Activated T-helper 17 cell treated with anti-CD3 and anti-CD28 coated beads, Interleukin-2, amount 50 U/mL, for 72 hours (primary cell): ENCODE data around the gene RTL10. TPM values are rescaled to one million over a fixed set of nuclear protein-coding genes. Genes with fewer than 3 reads are reported as not detected.

ENCODE experiments used
- ATAC-seq: fragments of 150-1000 bp; cut with Tn5 transposase; replicated peaks from 2 replicates; pipeline ENCODE4 v1.10.0; 2021; ENCODE audit warnings: mild to moderate bottlenecking, moderate library complexity
- H3K27ac Mint-ChIP-seq: one replicate; pipeline ENCODE4 v1.8.0; 2022; ENCODE audit warnings: mixed read lengths
- H3K27me3 Mint-ChIP-seq: one replicate; pipeline ENCODE4 v1.8.0; 2022; ENCODE audit warnings: mixed read lengths
- H3K36me3 Mint-ChIP-seq: one replicate; pipeline ENCODE4 v1.8.0; 2022; ENCODE audit warnings: low read depth, mild to moderate bottlenecking, mixed read lengths
- H3K4me1 Mint-ChIP-seq: one replicate; pipeline ENCODE4 v1.8.0; 2022; ENCODE audit warnings: mixed read lengths
- H3K4me3 Mint-ChIP-seq: one replicate; pipeline ENCODE4 v1.8.0; 2022; ENCODE audit warnings: mild to moderate bottlenecking, mixed read lengths
- H3K9me3 Mint-ChIP-seq: one replicate; pipeline ENCODE4 v1.8.0; 2022; ENCODE audit warnings: mixed read lengths
- total RNA-seq, 2 donors: library from RNA; stranded (reverse); gene quantifications; one replicate each; pipeline ENCODE4 v1.2.3, GENCODE V29; 2022

RTL10 gene
- total RNA-seq: 10 to 100 TPM; 13.0 to 16.4 TPM

- Mint-ChIP-seq H3K9me3 (no peaks in the 10 kb centered on the region), H3K36me3 (peaks cover 25% of the 10 kb centered on the region), H3K4me3 (peak within 1 kb of the TSS; percentile 97), H3K27ac (peak within 1 kb of the TSS; percentile 96), H3K4me1 (peaks cover 32% of the 10 kb centered on the region), H3K27me3 (no peaks in the 10 kb centered on the region)
- peak; percentile 91 for ATAC-seq
Measured at GRCh38 chr22:19854778-19855503, at the start of gene RTL10, which contains the start of gene GNB1L. Gene RTL10 (minus strand): TSS chr22:19854874. CDS start chr22:19852261, 2,613 bp downstream. Gene GNB1L (minus strand): TSS chr22:19854874. CDS start chr22:19821355, 33,519 bp downstream.

GRCh38 chr22:19904174-19904856, 49.6 kb upstream of the RTL10 start:
- Mint-ChIP-seq H3K27me3 (no peaks in the 10 kb centered on the region), H3K9me3 (no peaks in the 10 kb centered on the region), H3K27ac (no peak overlapping the region), H3K4me3 (no peak overlapping the region), H3K36me3 (no peaks in the 10 kb centered on the region), H3K4me1 (no peaks in the 10 kb centered on the region)
- ATAC-seq: no peak

- no peaks in the 10 kb centered on the region for H3K9me3 Mint-ChIP-seq
- no peaks in the 10 kb centered on the region for H3K36me3 Mint-ChIP-seq
- no peaks in the 10 kb centered on the region for H3K27me3 Mint-ChIP-seq
- H3K4me3 Mint-ChIP-seq: no peak overlapping the region
- no peaks in the 10 kb centered on the region for H3K4me1 Mint-ChIP-seq
- H3K27ac Mint-ChIP-seq: no peak overlapping the region
- no peak for ATAC-seq
Measured at GRCh38 chr22:19903513-19903912, 48.8 kb upstream of the RTL10 start.

- Mint-ChIP-seq H3K27me3 (no peaks in the 10 kb centered on the region), H3K9me3 (no peaks in the 10 kb centered on the region), H3K36me3 (no peaks in the 10 kb centered on the region), H3K4me3 (no peak overlapping the region), H3K4me1 (no peaks in the 10 kb centered on the region), H3K27ac (no peak overlapping the region)
- ATAC-seq: no peak
Measured at GRCh38 chr22:19903031-19903430, 48.4 kb upstream of the RTL10 start.

- H3K9me3 Mint-ChIP-seq: no peaks in the 10 kb centered on the region
- no peak overlapping the region for H3K27ac Mint-ChIP-seq
- H3K27me3 Mint-ChIP-seq: no peaks in the 10 kb centered on the region
- no peaks in the 10 kb centered on the region for H3K36me3 Mint-ChIP-seq
- ATAC-seq: no peak
- H3K4me3 Mint-ChIP-seq: no peak overlapping the region
- H3K4me1 Mint-ChIP-seq: no peaks in the 10 kb centered on the region
Measured at GRCh38 chr22:19902245-19902715, 47.6 kb upstream of the RTL10 start.

- Mint-ChIP-seq H3K9me3 (no peaks in the 10 kb centered on the region), H3K27ac (no peak overlapping the region), H3K27me3 (no peaks in the 10 kb centered on the region), H3K4me1 (no peaks in the 10 kb centered on the region), H3K4me3 (no peak overlapping the region), H3K36me3 (no peaks in the 10 kb centered on the region)
- ATAC-seq: no peak
Measured at GRCh38 chr22:19901577-19902244, 47.0 kb upstream of the RTL10 start.

- H3K4me1 Mint-ChIP-seq: no peaks in the 10 kb centered on the region
- H3K27me3 Mint-ChIP-seq: no peaks in the 10 kb centered on the region
- no peak for ATAC-seq
- H3K36me3 Mint-ChIP-seq: no peaks in the 10 kb centered on the region
- H3K27ac Mint-ChIP-seq: no peak overlapping the region
- no peaks in the 10 kb centered on the region for H3K9me3 Mint-ChIP-seq
- H3K4me3 Mint-ChIP-seq: no peak overlapping the region
Measured at GRCh38 chr22:19900707-19901436, 46.2 kb upstream of the RTL10 start.

- no peaks in the 10 kb centered on the region for H3K27me3 Mint-ChIP-seq
- H3K27ac Mint-ChIP-seq: no peak overlapping the region
- no peaks in the 10 kb centered on the region for H3K9me3 Mint-ChIP-seq
- H3K4me3 Mint-ChIP-seq: no peak overlapping the region
- H3K4me1 Mint-ChIP-seq: no peaks in the 10 kb centered on the region
- ATAC-seq: no peak
- H3K36me3 Mint-ChIP-seq: no peaks in the 10 kb centered on the region
Measured at GRCh38 chr22:19898831-19899567, 44.3 kb upstream of the RTL10 start.

- no peak overlapping the region for H3K4me3 Mint-ChIP-seq
- no peak overlapping the region for H3K27ac Mint-ChIP-seq
- no peaks in the 10 kb centered on the region for H3K36me3 Mint-ChIP-seq
- no peaks in the 10 kb centered on the region for H3K4me1 Mint-ChIP-seq
- no peaks in the 10 kb centered on the region for H3K27me3 Mint-ChIP-seq
- ATAC-seq: no peak
- H3K9me3 Mint-ChIP-seq: no peaks in the 10 kb centered on the region
Measured at GRCh38 chr22:19898145-19898544, 43.5 kb upstream of the RTL10 start.

GRCh38 chr22:19897726-19898125, 43.1 kb upstream of the RTL10 start:
- no peak for ATAC-seq
- Mint-ChIP-seq H3K9me3 (no peaks in the 10 kb centered on the region), H3K36me3 (no peaks in the 10 kb centered on the region)

GRCh38 chr22:19896665-19897355, 42.1 kb upstream of the RTL10 start:
- Mint-ChIP-seq H3K36me3 (no peaks in the 10 kb centered on the region), H3K4me1 (peaks cover 6% of the 10 kb centered on the region), H3K27ac (no peak overlapping the region), H3K9me3 (no peaks in the 10 kb centered on the region), H3K27me3 (no peaks in the 10 kb centered on the region), H3K4me3 (no peak overlapping the region)
- no peak for ATAC-seq

More at GRCh38 chr22:19897726-19898125, 43.1 kb upstream of the RTL10 start:
- Mint-ChIP-seq H3K4me1 (no peaks in the 10 kb centered on the region), H3K27ac (no peak overlapping the region), H3K27me3 (no peaks in the 10 kb centered on the region), H3K4me3 (no peak overlapping the region)

GRCh38 chr22:19895160-19895849, 40.6 kb upstream of the RTL10 start:
- ATAC-seq: no peak
- Mint-ChIP-seq H3K27me3 (no peaks in the 10 kb centered on the region), H3K27ac (no peak overlapping the region), H3K4me1 (peaks cover 12% of the 10 kb centered on the region), H3K9me3 (no peaks in the 10 kb centered on the region), H3K4me3 (no peak overlapping the region), H3K36me3 (no peaks in the 10 kb centered on the region)

GRCh38 chr22:19893363-19893762, 38.7 kb upstream of the RTL10 start:
- H3K27ac Mint-ChIP-seq: no peak overlapping the region
- no peaks in the 10 kb centered on the region for H3K36me3 Mint-ChIP-seq
- H3K9me3 Mint-ChIP-seq: no peaks in the 10 kb centered on the region
- ATAC-seq: no peak
- peak overlapping the region; percentile 87 for H3K4me3 Mint-ChIP-seq
- no peaks in the 10 kb centered on the region for H3K27me3 Mint-ChIP-seq
- H3K4me1 Mint-ChIP-seq: peaks cover 12% of the 10 kb centered on the region
